GM21360 (cell line): Measurements from ENCODE around the gene MAGI1.

ENCODE experiments used
- ATAC-seq: cut with Tn5 transposase; IDR thresholded peaks from one replicate; pipeline ENCODE4 v1.9.1; 2021; ENCODE audit warnings: mild to moderate bottlenecking, moderate library complexity; ENCODE audit not compliant: unreplicated experiment

MAGI1 gene

GRCh38 chr3:65313666-65314065 lies 725.1 kb downstream of the MAGI1 start:
- ATAC-seq = no peak

- no peak for ATAC-seq
These were observed 732.9 kb downstream of the MAGI1 start for GRCh38 chr3:65305836-65306235.
